MCF 10A (cell line): ENCODE results near the gene NKD1. TPM values are rescaled to one million over a fixed set of nuclear protein-coding genes. Genes with fewer than 3 reads are reported as not detected.

ENCODE experiments used
- BruUV-seq: library from RNA; stranded (reverse); fragments of 400-500 nt; replicated peaks from 2 replicates; lab custom pipeline; 2021; lab: Mats Ljungman, UMichigan
- CTCF ChIA-PET: fragments of 300-600 bp; sonication (Branson Sonifier 250); formaldehyde crosslinking; extraction: SDS; loops from one replicate; lab custom pipeline; 2021; ENCODE audit warnings: antibody characterized with exemption, inconsistent platforms; lab: Yijun Ruan, JAX
- POLR2A ChIA-PET: fragments of 300-600, 350-650 bp; sonication (Branson Sonifier 250); formaldehyde crosslinking; extraction: SDS; loops from one replicate; lab custom pipeline; 2020; ENCODE audit warnings: antibody characterized with exemption, inconsistent platforms; lab: Yijun Ruan, JAX
- DNase-seq: peaks from one replicate; pipeline ENCODE4 v3.0.0-alpha.2; 2018; ENCODE audit not compliant: unreplicated experiment
- H3K27ac Mint-ChIP-seq: one replicate; pipeline ENCODE4 v1.8.0; 2022; ENCODE audit warnings: mild to moderate bottlenecking, low read depth, mixed read lengths; ENCODE audit not compliant: unreplicated experiment
- H3K27me3 Mint-ChIP-seq: one replicate; pipeline ENCODE4 v1.8.0; 2022; ENCODE audit warnings: mixed read lengths; ENCODE audit not compliant: insufficient read depth, unreplicated experiment
- H3K36me3 Mint-ChIP-seq: one replicate; pipeline ENCODE4 v1.8.0; 2022; ENCODE audit warnings: mild to moderate bottlenecking, moderate library complexity, mixed read lengths; ENCODE audit not compliant: insufficient read depth, unreplicated experiment
- H3K4me1 Mint-ChIP-seq: one replicate; pipeline ENCODE4 v1.8.0; 2022; ENCODE audit warnings: mixed read lengths; ENCODE audit not compliant: insufficient read depth, unreplicated experiment
- H3K4me3 Mint-ChIP-seq: one replicate; pipeline ENCODE4 v1.8.0; 2022; ENCODE audit warnings: mild to moderate bottlenecking, moderate library complexity, mixed read lengths; ENCODE audit not compliant: unreplicated experiment
- H3K9me3 Mint-ChIP-seq: one replicate; pipeline ENCODE4 v1.8.0; 2022; ENCODE audit warnings: mixed read lengths; ENCODE audit not compliant: unreplicated experiment
- intact Hi-C: fragments of 100-400 bp; cut with micrococcal nuclease; formaldehyde crosslinking; loops from 2 replicates; pipeline ENCODE4 v1.14.1; 2022
- total RNA-seq: library from RNA; stranded (reverse); gene quantifications from 2 replicates; pipeline ENCODE4 v1.2.3, GENCODE V29; 2022
- TF ChIP-seq, protein P1 (sequence below): fragments of 200-600 bp; IDR thresholded peaks from one replicate; pipeline ENCODE4 v1.8.0; 2022; ENCODE audit warnings: antibody characterized with exemption, mild to moderate bottlenecking; ENCODE audit not compliant: unreplicated experiment

The NKD1 gene
- total RNA-seq, 1 experiment from 2014 or later: 0.07 TPM

- Mint-ChIP-seq H3K27ac (no peak overlapping the region), H3K4me3 (no peak overlapping the region), H3K36me3 (no peaks in the 10 kb centered on the region), H3K9me3 (no peaks in the 10 kb centered on the region), H3K4me1 (no peaks in the 10 kb centered on the region), H3K27me3 (no peaks in the 10 kb centered on the region)
- BruUV-seq: no TSS peak
- TF ChIP-seq, protein P1, sequence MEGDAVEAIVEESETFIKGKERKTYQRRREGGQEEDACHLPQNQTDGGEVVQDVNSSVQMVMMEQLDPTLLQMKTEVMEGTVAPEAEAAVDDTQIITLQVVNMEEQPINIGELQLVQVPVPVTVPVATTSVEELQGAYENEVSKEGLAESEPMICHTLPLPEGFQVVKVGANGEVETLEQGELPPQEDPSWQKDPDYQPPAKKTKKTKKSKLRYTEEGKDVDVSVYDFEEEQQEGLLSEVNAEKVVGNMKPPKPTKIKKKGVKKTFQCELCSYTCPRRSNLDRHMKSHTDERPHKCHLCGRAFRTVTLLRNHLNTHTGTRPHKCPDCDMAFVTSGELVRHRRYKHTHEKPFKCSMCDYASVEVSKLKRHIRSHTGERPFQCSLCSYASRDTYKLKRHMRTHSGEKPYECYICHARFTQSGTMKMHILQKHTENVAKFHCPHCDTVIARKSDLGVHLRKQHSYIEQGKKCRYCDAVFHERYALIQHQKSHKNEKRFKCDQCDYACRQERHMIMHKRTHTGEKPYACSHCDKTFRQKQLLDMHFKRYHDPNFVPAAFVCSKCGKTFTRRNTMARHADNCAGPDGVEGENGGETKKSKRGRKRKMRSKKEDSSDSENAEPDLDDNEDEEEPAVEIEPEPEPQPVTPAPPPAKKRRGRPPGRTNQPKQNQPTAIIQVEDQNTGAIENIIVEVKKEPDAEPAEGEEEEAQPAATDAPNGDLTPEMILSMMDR: no peak
- intact Hi-C loops: no loop called here
- no peak for DNase-seq
- CTCF ChIA-PET: interaction anchor here (0.6 to 2.4 kb wide), 7 partner anchors 17 to 288 kb away, joined by 3 to 15 read pairs (median 3); no protein-coding TSS in a partner anchor
- POLR2A ChIA-PET: no interaction called here
Measured at GRCh38 chr16:50642349-50642748, 94.2 kb downstream of the NKD1 start.

DNA sequence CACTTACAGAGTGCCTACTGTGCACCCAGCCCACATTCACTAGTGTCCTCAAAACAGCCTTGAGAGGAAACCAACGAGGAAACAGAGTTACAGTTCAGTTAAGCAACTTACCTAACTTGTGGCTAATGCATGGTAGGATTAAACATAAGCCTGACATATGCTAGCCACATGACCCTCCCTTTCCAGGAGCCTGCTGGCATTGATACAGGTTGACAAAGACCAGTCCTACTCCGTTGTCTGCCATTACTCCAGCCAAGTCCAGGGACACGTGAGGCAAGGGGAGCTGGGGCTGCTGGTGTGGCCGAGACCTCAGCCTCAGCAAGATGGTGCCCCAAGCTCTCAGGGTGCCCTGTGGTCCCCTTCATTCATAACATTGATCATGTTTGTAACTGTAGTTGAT, 95.0 kb downstream of the NKD1 start:
- BruUV-seq: no TSS peak
- Mint-ChIP-seq H3K27ac (no peak overlapping the region), H3K4me1 (no peaks in the 10 kb centered on the region), H3K36me3 (no peaks in the 10 kb centered on the region), H3K9me3 (no peaks in the 10 kb centered on the region), H3K4me3 (no peak overlapping the region), H3K27me3 (peaks cover 3% of the 10 kb centered on the region)
- TF ChIP-seq, protein P1: no peak
- POLR2A ChIA-PET: interaction anchor here (0.6 to 0.7 kb wide), 2 partner anchors 414 to 1710 kb away, joined by 3 read pairs; no protein-coding TSS in a partner anchor
- intact Hi-C loops: no loop called here
- CTCF ChIA-PET: interaction anchor here (0.5 to 2.4 kb wide), 8 partner anchors 22 to 404 kb away, joined by 3 to 15 read pairs (median 3); no protein-coding TSS in a partner anchor
- no peak for DNase-seq

DNA sequence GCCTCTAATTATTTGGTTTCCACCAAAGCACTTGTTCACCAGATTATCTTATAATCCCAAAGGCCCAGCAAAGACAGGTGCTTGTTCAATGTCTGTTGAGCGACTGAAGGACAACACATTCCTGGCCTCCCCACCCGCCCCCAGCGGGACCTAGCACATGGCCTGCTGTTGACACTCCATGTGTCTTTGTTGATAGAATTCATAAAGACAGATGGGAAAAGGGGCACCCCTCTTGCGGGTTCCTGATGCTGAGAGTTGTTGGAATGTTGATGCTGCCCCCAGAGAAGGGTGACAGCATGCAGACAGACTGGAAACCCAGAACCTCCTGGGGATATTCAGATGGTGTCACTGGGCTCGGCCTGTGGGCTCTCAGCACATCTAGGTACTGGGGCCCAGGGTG, 96.0 kb downstream of the NKD1 start:
- intact Hi-C loops: no loop called here

DNA sequence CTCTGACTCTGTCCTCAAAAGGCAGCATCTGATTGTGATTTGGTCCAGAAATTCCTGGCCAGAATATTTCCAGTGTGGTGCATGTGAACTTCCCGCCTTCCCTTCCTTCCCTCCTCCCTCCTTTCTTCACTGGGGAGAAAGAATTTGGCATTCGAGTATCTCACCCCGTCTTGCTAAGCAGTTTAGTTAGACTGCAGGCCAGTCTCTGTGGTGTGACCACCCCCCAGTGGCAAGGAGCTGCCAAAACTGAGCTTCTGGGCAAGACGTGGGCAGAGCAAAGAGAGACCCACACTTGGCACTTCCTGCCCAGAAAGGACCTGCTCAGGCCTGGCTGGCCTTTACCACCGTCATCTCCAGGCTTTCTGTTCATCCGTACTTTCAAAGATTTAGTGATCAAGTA, 96.5 kb downstream of the NKD1 start:
- POLR2A ChIA-PET: interaction anchor here (0.7 to 1.0 kb wide), 4 partner anchors 247 to 315 kb away, joined by 3 to 4 read pairs (median 4); no protein-coding TSS in a partner anchor

More for the DNA sequence above, 96.0 kb downstream of the NKD1 start:
- no peaks in the 10 kb centered on the region for H3K9me3 Mint-ChIP-seq
- peaks cover 10% of the 10 kb centered on the region for H3K27me3 Mint-ChIP-seq
- H3K36me3 Mint-ChIP-seq: no peaks in the 10 kb centered on the region
- no peak overlapping the region for H3K27ac Mint-ChIP-seq
- no peak overlapping the region for H3K4me3 Mint-ChIP-seq
- no peak for DNase-seq
- TF ChIP-seq, protein P1: no peak
- no TSS peak for BruUV-seq
- CTCF ChIA-PET: interaction anchor here (0.7 to 2.4 kb wide), 7 partner anchors 9 to 288 kb away, joined by 3 to 17 read pairs (median 5); no protein-coding TSS in a partner anchor
- POLR2A ChIA-PET: no interaction called here
- no peaks in the 10 kb centered on the region for H3K4me1 Mint-ChIP-seq

More for the DNA sequence above, 96.5 kb downstream of the NKD1 start:
- Mint-ChIP-seq H3K4me1 (no peaks in the 10 kb centered on the region), H3K27ac (no peak overlapping the region), H3K36me3 (no peaks in the 10 kb centered on the region), H3K27me3 (peaks cover 10% of the 10 kb centered on the region), H3K9me3 (no peaks in the 10 kb centered on the region), H3K4me3 (no peak overlapping the region)
- TF ChIP-seq, protein P1: peak; percentile 20
- BruUV-seq: no TSS peak
- intact Hi-C loops: no loop called here
- DNase-seq: peak; percentile 28
- CTCF ChIA-PET: interaction anchor here (0.5 to 2.0 kb wide), 12 partner anchors 10 to 323 kb away, joined by 3 to 17 read pairs (median 4); no protein-coding TSS in a partner anchor
